GM19023 (cell line): ENCODE measurements around the gene FCER1G.

Experiments used
- ATAC-seq: cut with Tn5 transposase; IDR thresholded peaks from one replicate; pipeline ENCODE4 v1.9.1; 2021; ENCODE audit warnings: mild to moderate bottlenecking, moderate library complexity; ENCODE audit not compliant: unreplicated experiment

The FCER1G gene

GRCh38 chr1:161215076-161215475, at the start of gene FCER1G:
FCER1G (plus strand) TSS chr1:161215295; CDS start chr1:161215322, 27 bp downstream.
- ATAC-seq, result no peak

GRCh38 chr1:161165742-161166668, 49.1 kb upstream of the FCER1G start, which contains the start of gene PPOX:
PPOX (plus strand) TSS chr1:161166426; CDS start chr1:161166848, 422 bp downstream.
- ATAC-seq, result peak; percentile 95

- peak; percentile 2 for ATAC-seq
Observed at GRCh38 chr1:161166669-161167548, 48.2 kb upstream of the FCER1G start.

GRCh38 chr1:161168906-161169305, 46.2 kb upstream of the FCER1G start:
- no peak for ATAC-seq

GRCh38 chr1:161171191-161171590, 43.9 kb upstream of the FCER1G start:
- no peak for ATAC-seq

- no peak for ATAC-seq
Observed at GRCh38 chr1:161171696-161172095, 43.4 kb upstream of the FCER1G start.

GRCh38 chr1:161172349-161172748, 42.7 kb upstream of the FCER1G start:
- ATAC-seq, result no peak

- no peak for ATAC-seq
Observed at GRCh38 chr1:161172776-161173376, 42.2 kb upstream of the FCER1G start.

GRCh38 chr1:161173711-161174110, 41.4 kb upstream of the FCER1G start:
- ATAC-seq, result no peak

GRCh38 chr1:161174911-161175310, 40.2 kb upstream of the FCER1G start:
- ATAC-seq, result no peak

GRCh38 chr1:161175771-161176453, 39.2 kb upstream of the FCER1G start:
- ATAC-seq, result no peak

GRCh38 chr1:161176468-161177111, 38.5 kb upstream of the FCER1G start:
- ATAC-seq, result no peak

GRCh38 chr1:161177112-161177935, 37.8 kb upstream of the FCER1G start, which contains the start of gene B4GALT3:
B4GALT3 (minus strand) TSS chr1:161177507; CDS start chr1:161176060, 1,447 bp downstream.
- peak; percentile 83 for ATAC-seq

GRCh38 chr1:161177936-161178244, 37.2 kb upstream of the FCER1G start:
- no peak for ATAC-seq

- no peak for ATAC-seq
Observed at GRCh38 chr1:161179698-161180097, 35.4 kb upstream of the FCER1G start.

- ATAC-seq, result no peak
Observed at GRCh38 chr1:161180639-161181038, 34.5 kb upstream of the FCER1G start.

- peak; percentile 34 for ATAC-seq
Observed at GRCh38 chr1:161182214-161182613, 32.9 kb upstream of the FCER1G start.

GRCh38 chr1:161185282-161185682, 29.8 kb upstream of the FCER1G start:
- peak; percentile 66 for ATAC-seq

GRCh38 chr1:161185732-161186311, 29.3 kb upstream of the FCER1G start:
- ATAC-seq, result peak; percentile 16
